GM23338 (cell line): ENCODE measurements around the gene GLT6D1. TPM values are rescaled to one million over a fixed set of nuclear protein-coding genes. Genes with fewer than 3 reads are reported as not detected.

ENCODE experiments used
- ATAC-seq: fragments of 200-7000 bp; cut with Tn5 transposase; 3 replicates; pipeline ENCODE4 v1.9.1; 2020
- DNase-seq: peaks from one replicate; pipeline ENCODE4 v3.0.0-alpha.2; 2015; ENCODE audit warnings: low spot score
- H2AFZ ChIP-seq: fragments of 200-600 bp; sonication (generic); 2 replicates; pipeline ENCODE4 v1.8.0; 2016; ENCODE audit warnings: antibody characterized with exemption, mild to moderate bottlenecking, moderate library complexity
- H3F3A ChIP-seq: fragments of 200-600 bp; sonication (generic); replicated peaks from 2 replicates; pipeline ENCODE4 v1.8.0; 2017; ENCODE audit warnings: antibody characterized with exemption, mixed run types, low read depth
- H3K27ac ChIP-seq: fragments of 200-600 bp; sonication (generic); 2 replicates; pipeline ENCODE4 v1.6.1; 2016; ENCODE audit warnings: low read depth
- H3K27me3 ChIP-seq: fragments of 200-600 bp; sonication (generic); 2 replicates; pipeline ENCODE4 v1.8.0; 2016; ENCODE audit warnings: mild to moderate bottlenecking, mixed run types, moderate library complexity; ENCODE audit not compliant: insufficient read depth
- H3K36me3 ChIP-seq: fragments of 200-600 bp; sonication (generic); 2 replicates; pipeline ENCODE4 v1.8.0; 2016; ENCODE audit warnings: mild to moderate bottlenecking; ENCODE audit not compliant: insufficient read depth
- H3K4me1 ChIP-seq: fragments of 200-600 bp; sonication (generic); 2 replicates; pipeline ENCODE4 v1.8.0; 2016; ENCODE audit warnings: mild to moderate bottlenecking, moderate library complexity; ENCODE audit not compliant: insufficient read depth
- H3K4me2 ChIP-seq: fragments of 200-600 bp; sonication (generic); 2 replicates; pipeline ENCODE4 v1.7.1; 2017; ENCODE audit warnings: mixed run types
- H3K4me3 ChIP-seq: fragments of 200-600 bp; sonication (generic); 2 replicates; pipeline ENCODE4 v1.6.1; 2016; ENCODE audit warnings: mixed run types
- H3K79me2 ChIP-seq: fragments of 200-600 bp; sonication (generic); replicated peaks from 2 replicates; pipeline ENCODE4 v1.8.0; 2017; ENCODE audit warnings: mild to moderate bottlenecking; ENCODE audit not compliant: insufficient read depth
- H3K9me2 ChIP-seq: fragments of 200-600 bp; sonication (generic); 2 replicates; pipeline ENCODE4 v1.8.0; 2017; ENCODE audit not compliant: insufficient read depth
- H4K20me1 ChIP-seq: fragments of 200-600 bp; sonication (generic); replicated peaks from 2 replicates; pipeline ENCODE4 v1.8.0; 2017; ENCODE audit warnings: mild to moderate bottlenecking; ENCODE audit not compliant: insufficient read depth
- H3K27ac Mint-ChIP-seq: 2 replicates; pipeline ENCODE4 v1.8.0; 2020; ENCODE audit warnings: inconsistent platforms, mild to moderate bottlenecking, moderate library complexity, mixed read lengths
- H3K27me3 Mint-ChIP-seq: 3 replicates; pipeline ENCODE4 v1.8.0; 2022; ENCODE audit warnings: low read depth, mild to moderate bottlenecking, moderate library complexity, mixed read lengths, inconsistent platforms; ENCODE audit not compliant: insufficient read depth, poor library complexity
- H3K36me3 Mint-ChIP-seq: 3 replicates; pipeline ENCODE4 v1.8.0; 2021; ENCODE audit warnings: low read depth, mild to moderate bottlenecking, inconsistent platforms, moderate library complexity, mixed read lengths
- H3K4me1 Mint-ChIP-seq: 3 replicates; pipeline ENCODE4 v1.8.0; 2020; ENCODE audit warnings: mild to moderate bottlenecking, inconsistent platforms, mixed read lengths
- H3K4me3 Mint-ChIP-seq: 3 replicates; pipeline ENCODE4 v1.8.0; 2021; ENCODE audit warnings: moderate library complexity, mild to moderate bottlenecking, inconsistent platforms, mixed read lengths
- H3K9me3 Mint-ChIP-seq: 3 replicates; pipeline ENCODE4 v1.8.0; 2020; ENCODE audit warnings: moderate library complexity, mild to moderate bottlenecking, inconsistent platforms, mixed read lengths
- CREB1 ChIP-seq: fragments of 250-450 bp; sonication (Bioruptor Pico); IDR thresholded peaks from 2 replicates; pipeline ENCODE4 v1.5.0; 2020; ENCODE audit warnings: low read depth, mild to moderate bottlenecking, moderate library complexity
- EZH2 ChIP-seq: fragments of 200-600 bp; sonication (generic); IDR thresholded peaks from one replicate; pipeline ENCODE4 v1.8.0; 2017; ENCODE audit warnings: antibody characterized with exemption, mild to moderate bottlenecking, low read depth; ENCODE audit not compliant: unreplicated experiment
- EZH2phosphoT487 ChIP-seq: fragments of 200-600 bp; sonication (generic); IDR thresholded peaks from one replicate; pipeline ENCODE4 v1.8.1; 2018; ENCODE audit warnings: antibody characterized with exemption; ENCODE audit not compliant: unreplicated experiment
- JUNB ChIP-seq: IDR thresholded peaks from one replicate; pipeline ENCODE4 v1.6.1; 2016; ENCODE audit warnings: antibody characterized with exemption; ENCODE audit not compliant: unreplicated experiment
- NANOG ChIP-seq: IDR thresholded peaks from 2 replicates; pipeline ENCODE4 v1.6.1; 2016; ENCODE audit warnings: antibody characterized with exemption, borderline replicate concordance
- POLR2AphosphoS5 ChIP-seq: IDR thresholded peaks from 2 replicates; pipeline ENCODE4 v1.6.1; 2016; ENCODE audit warnings: antibody characterized with exemption, low read depth
- ZNF114 ChIP-seq: fragments of 250-450 bp; sonication (Bioruptor Pico); IDR thresholded peaks from 2 replicates; pipeline ENCODE4 v1.5.0; 2020; ENCODE audit warnings: mild to moderate bottlenecking, moderate library complexity
- ZNF331 ChIP-seq: fragments of 250-450 bp; sonication (Bioruptor Pico); IDR thresholded peaks from 2 replicates; pipeline ENCODE4 v1.5.0; 2020; ENCODE audit warnings: low read depth, mild to moderate bottlenecking, moderate library complexity
- polyA plus RNA-seq: library from polyadenylated mRNA; unstranded; fragments of >200 nt; fragmentation: Nextera tagmentation; extraction: Ambion mirVana; gene quantifications from 2 replicates; pipeline ENCODE4 v1.2.1, GENCODE V29; 2016
- total RNA-seq: library from RNA; depleted of rRNA; stranded (reverse); fragments of >200 nt; shearing (Covaris generic); gene quantifications from 2 replicates; pipeline ENCODE4 v1.2.3, GENCODE V29; 2014
- TF ChIP-seq, protein P1 (sequence below): IDR thresholded peaks from 2 replicates; pipeline ENCODE4 v1.6.1; 2016; ENCODE audit warnings: antibody characterized with exemption
- TF ChIP-seq, protein P2 (sequence below), 2 experiments: fragments of 200-600 bp in 1 of 2; sonication (generic) in 1 of 2; conservative IDR thresholded peaks; 2 replicates each; pipeline versions ENCODE4 v1.5.1 to v1.6.1; 2016 to 2017; ENCODE audit warnings: antibody characterized with exemption in 2 of 2, low read depth in 2 of 2, mild to moderate bottlenecking in 2 of 2, moderate library complexity in 1 of 2
- TF ChIP-seq, protein P3 (sequence below): IDR thresholded peaks from one replicate; pipeline ENCODE4 v1.6.1; 2018; ENCODE audit warnings: antibody characterized with exemption; ENCODE audit not compliant: unreplicated experiment

Gene GLT6D1
- total and polyA plus RNA-seq, 2 experiments from 2014 or later, result not detected

DNA sequence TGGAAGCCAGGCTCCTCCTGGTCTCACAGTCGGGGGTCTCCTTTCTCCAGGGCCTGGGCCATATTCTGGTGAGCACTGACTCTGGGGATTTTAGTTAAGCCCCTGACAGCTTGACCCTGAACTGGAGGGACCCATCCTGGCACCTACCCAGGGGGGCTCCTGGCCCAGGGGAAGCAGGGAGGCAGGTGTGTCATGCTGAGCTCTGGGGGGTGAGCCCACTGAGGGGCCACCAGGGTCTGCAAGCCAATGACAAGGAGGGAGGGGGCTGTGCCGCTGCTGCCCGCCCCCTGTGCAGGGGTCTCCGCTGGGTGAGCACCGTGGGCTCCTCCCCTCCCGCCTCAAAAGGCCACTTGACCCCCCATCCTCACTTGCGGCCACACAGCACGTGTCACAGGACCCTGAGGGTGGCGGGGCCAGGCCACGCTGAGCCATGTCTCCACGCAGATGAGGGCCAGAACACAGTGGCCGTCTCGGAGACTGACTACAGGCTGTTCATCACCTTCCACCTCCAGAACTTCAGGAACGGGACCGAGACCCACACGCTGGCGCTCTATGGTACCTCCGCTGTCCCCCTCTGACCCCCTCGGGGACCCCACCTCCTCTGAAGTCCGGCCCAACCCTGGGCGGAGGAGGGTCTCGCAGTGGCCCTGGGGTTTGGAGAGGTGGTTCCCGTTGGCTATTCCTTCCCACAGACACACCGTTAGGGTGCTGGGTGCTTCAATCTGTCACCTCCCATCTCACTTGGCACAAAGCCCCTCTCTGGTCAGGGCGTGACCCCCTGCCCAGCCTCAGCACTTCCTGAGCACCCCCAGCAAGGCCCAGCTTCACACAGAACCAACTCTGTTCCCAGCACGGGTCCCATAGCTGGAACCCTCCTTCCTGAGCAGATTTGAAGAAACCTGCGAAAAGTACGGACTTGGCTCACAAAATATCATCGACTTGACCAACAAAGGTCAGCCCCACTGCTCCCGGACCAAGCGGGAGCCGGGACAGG, 25.8 kb upstream of the GLT6D1 start:
- DNase-seq, result no peak
- no peak for ATAC-seq

DNA sequence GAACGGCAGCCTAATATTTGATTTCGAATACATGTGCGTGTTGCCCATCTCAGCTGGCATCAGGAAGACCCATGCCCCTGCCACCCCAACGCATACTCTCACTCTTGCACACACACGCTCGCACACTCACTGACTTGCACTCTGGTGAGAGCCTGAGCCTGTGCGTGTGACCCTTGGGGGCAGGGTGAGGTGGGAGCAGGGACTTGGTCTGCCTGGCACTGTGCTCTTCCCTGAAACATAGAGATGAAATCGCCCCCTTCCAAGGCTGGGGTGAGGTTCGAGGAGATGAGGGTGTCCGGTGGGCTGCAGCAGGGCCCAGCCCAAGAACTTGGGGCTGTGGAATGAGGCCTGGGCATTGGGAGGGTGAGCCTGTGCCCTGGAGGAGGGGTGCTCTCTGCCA, 24.9 kb upstream of the GLT6D1 start:
- Mint-ChIP-seq H3K4me1 (peaks cover 6% of the 10 kb centered on the region), H3K9me3 (peaks cover 16% of the 10 kb centered on the region), H3K36me3 (peaks cover 8% of the 10 kb centered on the region), H3K4me3 (no peak overlapping the region), H3K27ac (no peak overlapping the region), H3K27me3 (peaks cover 2% of the 10 kb centered on the region)
- Histone ChIP-seq H3F3A (no peaks in the 10 kb centered on the region), H3K27ac (no peak overlapping the region), H3K27me3 (no peaks in the 10 kb centered on the region), H3K4me1 (no peaks in the 10 kb centered on the region; the same call in 1 of the 2 replicates), H3K9me2 (no peaks in the 10 kb centered on the region), H3K79me2 (no peaks in the 10 kb centered on the region), H3K4me3 (no peak overlapping the region), H2AFZ (no peak overlapping the region), H4K20me1 (no peaks in the 10 kb centered on the region), H3K36me3 (no peaks in the 10 kb centered on the region), H3K4me2 (no peak overlapping the region)
- ATAC-seq, result no peak
- TF ChIP-seq, protein P1, sequence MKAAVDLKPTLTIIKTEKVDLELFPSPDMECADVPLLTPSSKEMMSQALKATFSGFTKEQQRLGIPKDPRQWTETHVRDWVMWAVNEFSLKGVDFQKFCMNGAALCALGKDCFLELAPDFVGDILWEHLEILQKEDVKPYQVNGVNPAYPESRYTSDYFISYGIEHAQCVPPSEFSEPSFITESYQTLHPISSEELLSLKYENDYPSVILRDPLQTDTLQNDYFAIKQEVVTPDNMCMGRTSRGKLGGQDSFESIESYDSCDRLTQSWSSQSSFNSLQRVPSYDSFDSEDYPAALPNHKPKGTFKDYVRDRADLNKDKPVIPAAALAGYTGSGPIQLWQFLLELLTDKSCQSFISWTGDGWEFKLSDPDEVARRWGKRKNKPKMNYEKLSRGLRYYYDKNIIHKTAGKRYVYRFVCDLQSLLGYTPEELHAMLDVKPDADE, result no peak
- no peak for TF ChIP-seq EZH2
- TF ChIP-seq, protein P2, sequence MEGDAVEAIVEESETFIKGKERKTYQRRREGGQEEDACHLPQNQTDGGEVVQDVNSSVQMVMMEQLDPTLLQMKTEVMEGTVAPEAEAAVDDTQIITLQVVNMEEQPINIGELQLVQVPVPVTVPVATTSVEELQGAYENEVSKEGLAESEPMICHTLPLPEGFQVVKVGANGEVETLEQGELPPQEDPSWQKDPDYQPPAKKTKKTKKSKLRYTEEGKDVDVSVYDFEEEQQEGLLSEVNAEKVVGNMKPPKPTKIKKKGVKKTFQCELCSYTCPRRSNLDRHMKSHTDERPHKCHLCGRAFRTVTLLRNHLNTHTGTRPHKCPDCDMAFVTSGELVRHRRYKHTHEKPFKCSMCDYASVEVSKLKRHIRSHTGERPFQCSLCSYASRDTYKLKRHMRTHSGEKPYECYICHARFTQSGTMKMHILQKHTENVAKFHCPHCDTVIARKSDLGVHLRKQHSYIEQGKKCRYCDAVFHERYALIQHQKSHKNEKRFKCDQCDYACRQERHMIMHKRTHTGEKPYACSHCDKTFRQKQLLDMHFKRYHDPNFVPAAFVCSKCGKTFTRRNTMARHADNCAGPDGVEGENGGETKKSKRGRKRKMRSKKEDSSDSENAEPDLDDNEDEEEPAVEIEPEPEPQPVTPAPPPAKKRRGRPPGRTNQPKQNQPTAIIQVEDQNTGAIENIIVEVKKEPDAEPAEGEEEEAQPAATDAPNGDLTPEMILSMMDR (conservative IDR thresholded peaks at IDR 0.05; ENCODE audit: low read depth in 2 of 2), result no peak
- no peak for DNase-seq

More for the DNA sequence above, 25.8 kb upstream of the GLT6D1 start:
- Histone ChIP-seq H4K20me1 (no peaks in the 10 kb centered on the region), H3K4me1 (no peaks in the 10 kb centered on the region; the same call in 1 of the 2 replicates), H2AFZ (no peak overlapping the region), H3K4me3 (no peak overlapping the region), H3K79me2 (no peaks in the 10 kb centered on the region), H3K9me2 (no peaks in the 10 kb centered on the region; the same call in 1 of the 2 replicates), H3K36me3 (no peaks in the 10 kb centered on the region), H3K27ac (no peak overlapping the region), H3K27me3 (no peaks in the 10 kb centered on the region), H3K4me2 (no peak overlapping the region), H3F3A (no peaks in the 10 kb centered on the region)
- H3K4me3 Mint-ChIP-seq, result no peak overlapping the region
- peaks cover 8% of the 10 kb centered on the region for H3K36me3 Mint-ChIP-seq
- H3K27ac Mint-ChIP-seq, result no peak overlapping the region
- peaks cover 2% of the 10 kb centered on the region for H3K27me3 Mint-ChIP-seq
- H3K9me3 Mint-ChIP-seq, result peaks cover 17% of the 10 kb centered on the region
- H3K4me1 Mint-ChIP-seq, result peaks cover 6% of the 10 kb centered on the region
- TF ChIP-seq EZH2, result no peak

DNA sequence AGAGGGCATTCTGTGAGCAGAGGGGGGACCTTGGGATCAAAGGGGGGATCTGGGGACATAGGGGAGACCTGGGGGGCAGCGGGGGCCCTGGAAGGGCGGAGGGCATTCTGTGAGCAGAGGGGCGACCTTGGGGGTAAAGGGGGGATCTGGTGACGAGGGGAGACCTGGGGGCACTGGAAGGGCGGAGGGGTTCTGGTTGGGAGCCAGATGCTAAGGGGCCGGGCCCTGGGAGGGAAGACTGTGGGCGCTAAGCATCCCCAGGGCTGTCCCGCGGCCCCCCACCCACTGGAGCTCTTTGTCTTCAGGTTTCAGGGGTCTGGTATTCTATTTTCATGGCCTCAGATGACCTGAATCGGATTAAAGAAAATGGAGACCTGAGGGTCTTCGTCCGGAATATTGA, 24.5 kb upstream of the GLT6D1 start:
- H3K36me3 Mint-ChIP-seq, result peaks cover 4% of the 10 kb centered on the region; the same call in 2 of the 3 replicates
- DNase-seq, result no peak
- H3K4me3 Mint-ChIP-seq, result no peak overlapping the region
- H3K27me3 Mint-ChIP-seq, result peaks cover 2% of the 10 kb centered on the region
- no peaks in the 10 kb centered on the region for H3K36me3 ChIP-seq
- no peak overlapping the region for H3K4me2 ChIP-seq
- H3K27me3 ChIP-seq, result no peaks in the 10 kb centered on the region
- no peaks in the 10 kb centered on the region for H3K79me2 ChIP-seq
- peaks cover 12% of the 10 kb centered on the region for H3K9me3 Mint-ChIP-seq
- H4K20me1 ChIP-seq, result no peaks in the 10 kb centered on the region
- no peak overlapping the region for H3K27ac ChIP-seq
- H3K4me1 Mint-ChIP-seq, result peaks cover 6% of the 10 kb centered on the region
- no peak overlapping the region for H3K27ac Mint-ChIP-seq
- no peaks in the 10 kb centered on the region for H3K9me2 ChIP-seq
- no peaks in the 10 kb centered on the region for H3F3A ChIP-seq
- no peak overlapping the region for H3K4me3 ChIP-seq
- H3K4me1 ChIP-seq, result no peaks in the 10 kb centered on the region; the same call in 1 of the 2 replicates
- ATAC-seq, result no peak
- H2AFZ ChIP-seq, result no peak overlapping the region
- TF ChIP-seq NANOG (no peak), JUNB (no peak), ZNF114 (CRISPR knock-in tag) (no peak), POLR2AphosphoS5 (no peak), ZNF331 (no peak), EZH2phosphoT487 (no peak), CREB1 (no peak)
- TF ChIP-seq, protein P3, sequence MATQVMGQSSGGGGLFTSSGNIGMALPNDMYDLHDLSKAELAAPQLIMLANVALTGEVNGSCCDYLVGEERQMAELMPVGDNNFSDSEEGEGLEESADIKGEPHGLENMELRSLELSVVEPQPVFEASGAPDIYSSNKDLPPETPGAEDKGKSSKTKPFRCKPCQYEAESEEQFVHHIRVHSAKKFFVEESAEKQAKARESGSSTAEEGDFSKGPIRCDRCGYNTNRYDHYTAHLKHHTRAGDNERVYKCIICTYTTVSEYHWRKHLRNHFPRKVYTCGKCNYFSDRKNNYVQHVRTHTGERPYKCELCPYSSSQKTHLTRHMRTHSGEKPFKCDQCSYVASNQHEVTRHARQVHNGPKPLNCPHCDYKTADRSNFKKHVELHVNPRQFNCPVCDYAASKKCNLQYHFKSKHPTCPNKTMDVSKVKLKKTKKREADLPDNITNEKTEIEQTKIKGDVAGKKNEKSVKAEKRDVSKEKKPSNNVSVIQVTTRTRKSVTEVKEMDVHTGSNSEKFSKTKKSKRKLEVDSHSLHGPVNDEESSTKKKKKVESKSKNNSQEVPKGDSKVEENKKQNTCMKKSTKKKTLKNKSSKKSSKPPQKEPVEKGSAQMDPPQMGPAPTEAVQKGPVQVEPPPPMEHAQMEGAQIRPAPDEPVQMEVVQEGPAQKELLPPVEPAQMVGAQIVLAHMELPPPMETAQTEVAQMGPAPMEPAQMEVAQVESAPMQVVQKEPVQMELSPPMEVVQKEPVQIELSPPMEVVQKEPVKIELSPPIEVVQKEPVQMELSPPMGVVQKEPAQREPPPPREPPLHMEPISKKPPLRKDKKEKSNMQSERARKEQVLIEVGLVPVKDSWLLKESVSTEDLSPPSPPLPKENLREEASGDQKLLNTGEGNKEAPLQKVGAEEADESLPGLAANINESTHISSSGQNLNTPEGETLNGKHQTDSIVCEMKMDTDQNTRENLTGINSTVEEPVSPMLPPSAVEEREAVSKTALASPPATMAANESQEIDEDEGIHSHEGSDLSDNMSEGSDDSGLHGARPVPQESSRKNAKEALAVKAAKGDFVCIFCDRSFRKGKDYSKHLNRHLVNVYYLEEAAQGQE, result no peak
